Amniotic stem cell (primary cell): ENCODE results near the gene HEXD.
"Not testable (repeated sequence)": the region's sequence is repeated elsewhere in the genome, so short reads cannot be mapped to it uniquely, and the experiment has no call there.

Source experiments
- DNase-seq: peaks from one replicate; lab custom pipeline; 2025; lab: John Stamatoyannopoulos, UW

The HEXD gene

DNA sequence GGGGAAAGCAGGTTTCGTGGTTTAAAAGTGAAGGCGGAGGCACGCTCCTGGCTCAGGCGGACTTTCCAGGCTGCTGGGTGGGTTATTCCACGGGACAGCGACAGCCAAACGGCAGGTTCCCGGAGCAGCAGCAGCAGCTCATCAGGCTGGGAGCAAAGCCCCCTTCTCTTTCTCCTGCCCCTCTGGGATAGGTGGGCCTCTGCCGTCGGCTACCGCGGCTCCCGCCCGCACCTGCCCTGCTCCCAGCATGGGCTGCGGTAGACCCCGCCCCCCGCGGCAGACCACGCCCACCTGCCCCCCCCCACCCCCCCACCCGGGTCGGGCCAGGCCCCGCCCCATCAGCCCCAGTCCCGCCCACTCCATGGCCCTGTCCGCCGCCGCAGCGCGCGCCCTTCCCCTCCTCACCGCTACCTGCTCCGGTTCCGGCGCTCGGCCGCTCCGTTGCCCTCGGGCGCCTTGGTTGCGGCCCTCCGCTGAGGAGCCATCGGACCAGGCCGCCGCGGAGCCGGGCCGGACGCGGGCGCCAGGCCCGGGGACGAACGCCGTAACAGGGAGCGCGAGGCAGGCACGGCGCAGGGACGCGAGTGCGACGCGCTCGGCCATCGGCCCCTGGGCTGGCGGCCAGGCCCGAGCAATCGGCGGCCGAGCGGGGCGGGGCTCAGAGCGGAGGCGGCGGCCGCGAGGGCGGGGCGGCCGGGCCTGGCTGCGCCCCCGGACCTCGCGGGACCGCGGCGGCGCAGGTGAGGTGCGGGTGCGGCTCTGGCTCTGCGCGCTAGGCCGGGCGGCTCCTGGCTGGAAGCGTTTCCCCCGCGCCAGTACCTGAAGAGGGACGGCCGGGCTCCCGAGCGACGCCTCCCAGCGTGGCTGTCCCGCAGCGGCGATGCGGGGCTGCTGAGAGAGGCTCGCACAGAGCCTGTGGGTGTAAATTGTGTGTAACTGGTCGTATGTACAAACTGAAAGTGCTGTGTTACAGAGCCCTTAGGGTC lies at the start of gene HEXD, which contains the start of gene OGFOD3:
Gene HEXD (plus strand): TSS at position 347 of the 986 bp plus-strand sequence. CDS start 1,453 bp downstream, outside the sequence.
Gene OGFOD3 (minus strand): TSS at position 586 of the 986 bp plus-strand sequence. CDS start 101 bp downstream, at position 485.
- DNase-seq, result peak; percentile 63

DNA sequence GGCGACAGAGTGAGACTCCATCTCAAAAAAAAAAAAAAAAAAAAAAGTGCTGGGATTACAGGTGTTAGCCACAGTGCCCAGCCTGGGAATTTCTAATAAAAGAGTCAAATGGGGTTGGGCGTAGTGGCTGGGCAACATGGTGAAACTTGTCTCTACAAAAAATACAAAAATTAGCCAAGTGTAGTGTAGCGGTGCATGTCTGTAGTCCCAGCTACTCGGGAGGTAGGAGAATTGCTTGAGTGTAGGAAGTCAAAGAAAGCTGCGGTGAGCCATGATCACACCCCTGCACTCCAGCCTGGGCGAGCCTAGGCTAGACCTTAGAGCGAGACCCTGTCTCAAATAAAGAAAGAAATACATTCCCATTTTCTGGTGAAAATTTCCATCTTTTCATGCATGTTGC lies 48.9 kb upstream of the HEXD start:
- no peak for DNase-seq

DNA sequence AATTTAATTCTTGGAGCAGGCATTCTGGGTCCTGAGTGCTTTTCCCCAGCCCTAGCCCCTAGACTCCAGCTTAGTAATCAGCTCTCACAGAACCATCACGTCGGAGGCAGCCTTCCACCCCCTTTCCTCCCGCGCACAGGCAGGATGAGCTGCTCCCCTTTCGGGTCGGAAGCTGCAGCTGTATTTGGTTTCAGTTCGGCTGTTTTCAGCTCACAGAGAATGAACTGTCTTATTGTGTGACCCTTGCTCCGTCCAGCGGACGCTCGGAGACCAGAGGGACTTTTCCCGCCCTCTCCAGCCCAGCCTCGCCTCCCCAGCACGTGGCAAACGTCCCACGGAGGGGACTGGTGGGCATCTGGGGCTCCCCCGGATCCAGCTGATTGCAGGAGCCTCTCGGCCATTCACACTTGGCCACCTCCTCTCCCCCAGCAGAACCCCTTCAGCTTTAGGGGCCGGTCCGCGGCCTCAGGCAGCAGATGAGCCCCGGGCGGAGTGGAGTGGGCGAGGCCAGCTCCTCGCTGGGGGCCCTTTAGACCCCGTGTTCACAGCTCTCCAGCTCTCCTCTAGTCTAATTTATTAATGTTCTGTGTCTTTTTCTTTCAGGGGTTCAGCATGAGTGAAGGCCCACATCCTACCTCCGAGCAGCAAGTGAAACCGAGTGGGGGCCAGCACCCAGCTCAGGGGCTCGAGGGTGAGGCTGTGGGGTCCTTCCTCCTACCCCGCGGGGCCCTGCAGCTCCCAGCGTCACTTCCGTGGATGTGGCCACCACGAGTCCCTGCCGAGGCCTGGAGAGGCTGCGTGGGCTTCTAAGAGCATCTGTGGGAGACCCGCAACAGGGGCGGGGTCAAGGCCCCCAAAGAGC lies 47.4 kb upstream of the HEXD start:
- no peak for DNase-seq

DNA sequence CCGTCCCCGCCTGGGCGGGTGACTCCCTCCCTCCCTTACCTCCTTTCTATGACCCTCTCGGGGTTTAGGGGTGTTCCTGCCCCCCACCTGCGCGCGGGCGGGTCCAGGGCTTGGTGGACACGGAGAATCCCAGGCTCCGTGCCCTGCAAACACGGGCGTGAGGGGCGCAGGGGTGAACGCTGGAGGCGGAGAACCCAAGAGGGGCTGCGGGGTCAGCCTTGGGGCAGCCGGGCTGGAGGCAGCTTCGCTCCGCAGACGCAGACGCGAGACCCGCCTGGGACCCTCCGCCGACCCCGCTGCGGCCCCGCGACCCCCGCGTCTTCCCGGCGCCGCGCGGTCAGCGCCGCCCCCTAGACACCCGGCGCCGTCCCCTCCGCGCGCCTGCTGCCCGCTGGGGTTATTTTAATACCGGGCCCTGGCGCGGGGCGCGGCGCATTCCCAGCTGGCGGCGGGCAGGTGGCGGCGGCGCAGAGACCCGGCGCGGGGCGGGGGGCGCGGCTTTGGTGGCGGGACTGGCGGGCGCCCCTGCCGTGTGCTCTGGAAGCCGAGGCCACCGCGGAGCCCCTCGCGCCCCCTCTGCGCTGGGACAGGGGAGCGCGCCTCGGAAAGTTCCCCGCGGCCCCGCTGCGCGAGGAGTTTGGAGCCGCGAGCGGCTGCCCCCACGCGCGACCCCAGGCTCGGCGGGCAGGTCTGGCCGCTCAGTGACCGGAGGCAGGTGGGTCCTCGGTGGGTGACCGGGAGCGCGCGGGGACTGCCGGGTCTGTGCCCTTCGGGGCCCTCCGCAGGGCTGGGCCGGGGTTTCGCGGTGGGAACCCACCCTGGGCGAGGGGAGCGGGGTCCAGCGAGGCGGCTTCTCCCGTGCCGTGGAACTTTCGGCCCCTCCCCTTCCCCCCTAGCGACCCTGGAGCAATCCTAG lies 46.6 kb upstream of the HEXD start, which contains the start of gene UTS2R:
Gene UTS2R (plus strand): TSS at position 433 of the 916 bp plus-strand sequence. CDS start 2,560 bp downstream, outside the sequence.
- no peak for DNase-seq

DNA sequence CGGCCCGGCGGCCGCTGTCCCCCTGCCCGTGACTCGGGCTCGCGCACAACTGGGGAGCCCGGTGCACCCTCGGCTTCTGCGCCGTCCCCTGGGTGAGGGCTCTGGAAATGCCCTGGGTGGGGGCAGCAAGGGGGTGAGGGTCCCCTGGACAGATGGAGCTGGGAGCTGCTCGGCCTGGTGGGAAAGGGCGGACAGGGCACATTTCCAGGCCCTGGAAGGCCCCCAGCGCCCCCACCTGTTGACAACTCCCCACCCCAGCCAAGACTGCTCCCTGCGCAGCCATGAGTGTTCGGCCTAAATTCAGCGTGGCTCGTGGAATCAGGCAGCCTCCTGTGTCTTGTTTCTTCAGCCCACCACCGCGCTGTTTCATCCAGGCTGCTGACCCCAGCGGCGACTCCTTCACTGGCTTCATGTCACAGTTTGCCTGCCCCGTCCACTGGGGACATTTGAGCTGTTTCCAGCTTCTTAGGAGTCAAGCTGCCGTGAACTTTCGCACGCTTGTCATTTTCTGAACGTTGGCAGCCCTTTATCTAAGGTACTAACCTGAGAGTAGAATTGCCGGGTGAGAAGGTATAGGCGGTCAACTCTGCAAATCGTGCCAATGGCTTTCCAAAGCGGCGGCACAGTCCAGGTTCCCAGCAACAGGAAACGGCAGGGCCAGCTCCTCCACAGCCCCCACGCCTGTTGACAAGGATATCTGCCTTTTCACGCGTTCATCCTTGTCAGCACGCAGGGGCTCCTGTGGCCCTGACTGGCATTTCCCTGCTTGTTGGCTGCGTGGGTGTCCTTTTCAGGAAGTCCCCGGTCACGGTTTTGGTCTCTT lies 45.7 kb upstream of the HEXD start:
- no peak for DNase-seq

DNA sequence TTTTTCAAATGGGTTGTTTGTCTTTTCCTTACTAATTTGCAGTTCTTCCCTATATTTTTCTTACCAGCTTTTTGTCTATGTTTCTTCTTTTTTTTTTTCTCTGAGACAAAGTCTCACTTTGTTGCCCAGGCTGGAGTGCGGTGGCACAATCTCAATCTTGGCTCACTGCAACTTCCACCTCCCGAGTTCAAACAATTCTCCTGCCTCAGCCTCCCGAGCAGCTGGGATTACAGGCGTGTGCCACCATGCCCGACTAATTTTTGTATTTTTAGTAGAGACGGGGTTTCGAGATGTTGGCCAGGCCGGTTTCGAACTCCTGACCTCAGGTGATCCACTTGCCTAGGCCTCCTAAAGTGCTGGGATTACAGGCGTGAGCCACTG lies 45.1 kb upstream of the HEXD start:
- DNase-seq, result not testable (repeated sequence)

DNA sequence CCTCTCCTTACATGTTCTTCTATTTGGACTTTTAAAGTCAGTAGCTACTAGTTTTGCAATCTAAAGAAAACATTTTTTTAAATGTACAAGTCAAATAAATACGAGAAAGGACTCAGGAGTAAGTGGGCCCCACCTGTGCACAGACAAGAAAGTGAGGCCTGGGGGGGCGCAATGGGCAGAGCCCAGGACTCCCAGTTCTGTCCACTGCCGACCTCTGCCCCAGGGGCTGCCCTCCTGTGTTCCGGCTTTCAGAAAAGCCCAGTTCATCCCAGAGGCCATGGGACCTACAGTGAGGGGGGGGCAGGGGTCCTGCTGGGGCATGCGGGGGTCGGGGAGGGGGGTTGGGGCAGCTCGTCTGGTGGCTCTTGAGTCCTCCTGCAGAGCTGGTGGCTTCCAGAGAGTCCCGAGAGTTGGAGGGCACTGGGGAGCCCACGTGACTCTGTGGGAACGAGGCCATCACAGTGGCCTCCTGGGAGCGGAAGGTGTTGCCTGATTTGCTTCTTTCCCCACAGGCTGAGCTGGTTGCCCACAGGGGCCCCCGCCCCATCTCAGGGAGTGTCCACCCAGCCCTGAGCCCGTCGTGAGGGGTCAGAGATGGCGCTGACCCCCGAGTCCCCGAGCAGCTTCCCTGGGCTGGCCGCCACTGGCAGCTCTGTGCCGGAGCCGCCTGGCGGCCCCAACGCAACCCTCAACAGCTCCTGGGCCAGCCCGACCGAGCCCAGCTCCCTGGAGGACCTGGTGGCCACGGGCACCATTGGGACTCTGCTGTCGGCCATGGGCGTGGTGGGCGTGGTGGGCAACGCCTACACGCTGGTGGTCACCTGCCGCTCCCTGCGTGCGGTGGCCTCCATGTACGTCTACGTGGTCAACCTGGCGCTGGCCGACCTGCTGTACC lies 44.2 kb upstream of the HEXD start:
- no peak for DNase-seq

DNA sequence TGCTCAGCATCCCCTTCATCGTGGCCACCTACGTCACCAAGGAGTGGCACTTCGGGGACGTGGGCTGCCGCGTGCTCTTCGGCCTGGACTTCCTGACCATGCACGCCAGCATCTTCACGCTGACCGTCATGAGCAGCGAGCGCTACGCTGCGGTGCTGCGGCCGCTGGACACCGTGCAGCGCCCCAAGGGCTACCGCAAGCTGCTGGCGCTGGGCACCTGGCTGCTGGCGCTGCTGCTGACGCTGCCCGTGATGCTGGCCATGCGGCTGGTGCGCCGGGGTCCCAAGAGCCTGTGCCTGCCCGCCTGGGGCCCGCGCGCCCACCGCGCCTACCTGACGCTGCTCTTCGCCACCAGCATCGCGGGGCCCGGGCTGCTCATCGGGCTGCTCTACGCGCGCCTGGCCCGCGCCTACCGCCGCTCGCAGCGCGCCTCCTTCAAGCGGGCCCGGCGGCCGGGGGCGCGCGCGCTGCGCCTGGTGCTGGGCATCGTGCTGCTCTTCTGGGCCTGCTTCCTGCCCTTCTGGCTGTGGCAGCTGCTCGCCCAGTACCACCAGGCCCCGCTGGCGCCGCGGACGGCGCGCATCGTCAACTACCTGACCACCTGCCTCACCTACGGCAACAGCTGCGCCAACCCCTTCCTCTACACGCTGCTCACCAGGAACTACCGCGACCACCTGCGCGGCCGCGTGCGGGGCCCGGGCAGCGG lies 43.4 kb upstream of the HEXD start:
- DNase-seq, result no peak

DNA sequence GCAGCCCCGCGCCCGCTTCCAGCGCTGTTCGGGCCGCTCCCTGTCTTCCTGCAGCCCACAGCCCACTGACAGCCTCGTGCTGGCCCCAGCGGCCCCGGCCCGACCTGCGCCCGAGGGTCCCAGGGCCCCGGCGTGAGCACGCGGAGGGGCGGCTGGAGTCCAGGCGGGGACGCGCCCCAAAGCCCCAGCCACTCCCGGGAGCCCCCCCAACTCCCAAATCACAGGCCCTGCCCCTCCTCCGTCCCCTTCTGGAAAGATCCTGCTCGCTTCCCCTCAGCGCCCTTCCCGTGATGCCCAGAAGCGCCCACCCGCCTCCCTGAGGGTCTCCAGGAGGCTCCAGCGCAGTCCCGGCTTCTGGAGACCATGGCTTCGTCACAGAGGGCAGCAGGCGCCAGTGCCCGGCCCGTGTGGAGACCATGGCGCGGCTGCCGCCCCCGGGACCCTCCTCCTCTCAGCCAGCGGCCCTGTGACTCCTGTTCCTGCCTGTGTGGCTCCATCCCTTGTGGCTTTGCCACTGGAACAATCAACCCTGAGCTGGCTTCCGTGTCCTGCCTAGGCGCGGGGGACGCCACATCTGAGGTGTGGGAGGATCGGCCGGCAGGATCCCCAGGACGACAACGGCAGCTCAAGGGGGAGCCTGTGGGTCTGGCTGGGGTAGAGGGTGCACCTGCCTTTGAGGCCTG lies 42.6 kb upstream of the HEXD start:
- DNase-seq, result no peak

DNA sequence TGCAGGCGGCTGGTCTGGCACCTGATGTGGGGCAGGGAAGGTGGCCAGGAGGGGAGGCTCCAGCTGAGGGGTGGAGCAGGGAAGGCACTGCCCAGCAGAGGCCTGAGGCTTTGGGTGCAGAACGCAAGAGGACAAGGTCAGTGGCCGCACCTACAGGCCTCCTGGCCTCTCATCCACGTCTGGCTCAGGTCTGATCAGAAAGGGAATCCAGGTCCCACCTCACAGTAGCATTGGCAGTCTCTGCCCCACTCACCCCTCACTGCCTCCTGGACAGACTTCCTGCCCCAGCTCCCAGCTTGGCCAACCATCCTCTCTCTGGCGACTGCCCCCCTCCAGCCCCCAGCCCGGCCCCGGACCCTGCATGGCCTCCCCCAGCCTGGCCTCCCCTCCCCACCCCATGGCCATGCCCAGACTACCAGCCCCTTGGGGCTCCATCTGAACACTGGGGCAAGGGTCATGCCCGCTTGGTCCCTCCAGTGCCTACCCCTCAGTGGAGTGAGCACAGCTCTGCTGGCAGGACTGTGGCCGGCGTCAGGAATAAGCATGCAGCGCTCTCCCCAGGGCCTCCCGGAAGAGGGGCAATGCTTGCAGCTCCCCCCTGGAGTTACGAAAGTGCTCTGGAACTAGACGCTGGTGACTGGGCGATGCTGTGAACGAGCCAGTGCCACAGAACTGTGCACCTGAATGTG lies 42.0 kb upstream of the HEXD start:
- no peak for DNase-seq

DNA sequence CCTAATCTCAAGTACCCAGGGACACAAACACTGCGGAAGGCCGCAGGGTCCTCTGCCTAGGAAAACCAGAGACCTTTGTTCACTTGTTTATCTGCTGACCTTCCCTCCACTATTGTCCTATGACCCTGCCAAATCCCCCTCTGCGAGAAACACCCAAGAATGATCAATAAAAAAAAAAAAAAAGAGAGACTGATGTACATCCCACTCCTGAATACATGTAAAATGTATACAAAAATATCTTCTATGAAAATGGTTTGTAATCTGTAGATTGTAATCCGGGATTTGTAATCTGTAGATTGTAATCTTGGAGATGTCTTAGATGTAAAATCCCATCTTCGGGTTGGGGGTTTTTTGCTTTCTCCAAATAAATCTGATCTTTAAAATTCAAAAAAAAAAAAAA lies 40.9 kb upstream of the HEXD start:
- not testable (repeated sequence) for DNase-seq

DNA sequence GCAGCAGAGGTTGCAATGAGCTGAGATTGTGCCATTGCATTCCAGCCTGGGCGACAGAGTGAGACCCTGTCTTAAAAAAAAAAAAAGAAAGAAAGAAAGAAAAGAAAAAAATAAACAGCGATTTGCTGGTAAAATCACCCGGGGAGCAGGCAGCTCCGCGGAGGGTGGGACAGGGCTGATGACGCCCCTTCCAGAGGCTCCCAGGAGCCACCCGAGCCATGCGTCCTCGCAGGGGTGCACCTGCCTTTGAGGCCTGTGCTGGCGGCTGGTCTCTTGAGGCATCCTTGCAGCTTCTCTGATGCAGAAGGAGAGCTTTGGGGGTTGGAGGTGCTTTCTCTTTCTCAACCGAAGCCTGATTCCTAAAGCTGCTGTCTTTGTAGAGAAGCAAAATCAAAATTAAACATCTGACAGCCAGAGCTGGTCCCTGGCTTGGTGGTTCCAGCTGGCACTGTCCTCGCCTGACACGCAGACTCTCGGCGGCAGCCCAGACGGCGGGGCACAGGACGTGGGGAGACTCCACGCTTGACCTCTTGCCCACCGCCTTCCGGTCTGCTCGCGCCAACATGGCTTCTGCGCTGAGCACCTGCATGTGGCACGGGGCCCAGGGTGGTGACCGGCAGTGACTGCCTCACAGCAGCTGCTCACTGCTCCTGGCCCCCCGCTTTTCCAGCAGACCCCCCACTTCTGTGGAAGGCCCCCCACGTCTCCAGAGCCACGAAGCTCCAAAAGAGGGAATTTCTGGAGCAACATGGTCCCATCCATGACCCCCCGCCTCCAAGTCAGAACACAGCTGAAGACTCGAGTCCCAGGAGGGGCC lies 40.0 kb upstream of the HEXD start:
- DNase-seq, result no peak

DNA sequence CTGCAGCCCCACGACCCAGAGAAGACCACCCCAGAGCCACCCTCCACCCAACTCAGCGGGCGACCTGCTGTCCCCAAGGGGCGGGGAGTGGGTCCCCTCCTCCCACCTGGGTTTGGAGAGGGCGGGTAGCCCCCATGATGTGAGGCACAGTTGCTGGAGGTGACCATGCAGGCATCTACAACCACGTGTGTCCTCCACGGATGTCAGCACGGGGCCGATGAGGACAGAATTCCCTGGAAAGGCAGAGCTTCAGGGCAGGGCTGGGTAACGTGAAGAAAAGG lies 39.5 kb upstream of the HEXD start:
- no peak for DNase-seq

DNA sequence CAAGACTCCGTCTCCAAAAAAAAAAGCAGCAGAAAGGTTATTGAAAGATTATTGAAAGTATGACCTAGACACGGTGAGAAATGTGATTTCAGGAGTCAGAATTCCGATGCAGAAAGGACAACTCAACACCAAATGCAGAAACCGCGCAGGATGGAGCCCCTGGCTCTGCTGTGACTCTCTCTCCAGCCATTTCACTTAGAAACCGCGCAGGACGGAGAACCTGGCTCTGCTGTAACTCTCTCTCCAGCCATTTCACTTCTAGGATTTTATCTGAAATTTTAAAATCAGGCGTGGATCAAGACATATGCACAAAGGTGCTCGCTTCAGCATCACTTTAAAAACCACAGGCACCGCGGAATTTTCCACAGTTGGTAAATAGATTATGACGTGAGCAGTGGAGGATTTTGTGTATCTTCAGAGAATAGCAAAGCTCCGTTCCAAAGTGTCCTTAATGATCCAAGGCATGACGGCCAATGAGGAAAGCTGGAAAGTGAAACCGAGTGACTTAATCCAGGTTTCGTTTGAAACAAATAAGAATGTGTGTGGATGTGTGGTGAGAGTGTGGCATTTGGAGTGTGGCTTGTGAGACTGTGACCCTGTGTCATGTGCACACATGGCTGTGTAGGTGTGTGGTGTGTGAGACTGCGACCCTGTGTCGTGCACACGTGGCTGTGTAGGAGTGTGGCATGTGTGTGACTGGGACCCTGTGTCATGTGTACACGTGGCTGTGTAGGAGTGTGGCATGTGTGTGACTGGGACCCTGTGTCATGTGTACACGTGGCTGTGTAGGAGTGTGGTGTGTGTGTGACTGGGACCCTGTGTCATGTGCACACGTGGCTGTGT lies 37.1 kb upstream of the HEXD start:
- no peak for DNase-seq

DNA sequence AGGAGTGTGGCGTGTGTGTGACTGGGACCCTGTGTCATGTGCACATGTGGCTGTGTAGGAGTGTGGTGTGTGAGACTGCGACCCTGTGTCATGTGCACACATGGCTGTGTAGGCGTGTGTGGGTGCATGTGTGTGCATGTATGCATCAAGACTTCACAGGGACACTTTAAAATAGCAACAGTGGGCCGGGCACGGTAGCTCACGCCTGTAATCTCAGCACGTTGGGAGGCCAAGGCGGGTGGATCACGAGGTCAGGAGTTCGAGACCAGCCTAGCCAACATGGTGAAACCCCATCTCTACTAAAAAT lies 36.5 kb upstream of the HEXD start:
- not testable (repeated sequence) for DNase-seq

DNA sequence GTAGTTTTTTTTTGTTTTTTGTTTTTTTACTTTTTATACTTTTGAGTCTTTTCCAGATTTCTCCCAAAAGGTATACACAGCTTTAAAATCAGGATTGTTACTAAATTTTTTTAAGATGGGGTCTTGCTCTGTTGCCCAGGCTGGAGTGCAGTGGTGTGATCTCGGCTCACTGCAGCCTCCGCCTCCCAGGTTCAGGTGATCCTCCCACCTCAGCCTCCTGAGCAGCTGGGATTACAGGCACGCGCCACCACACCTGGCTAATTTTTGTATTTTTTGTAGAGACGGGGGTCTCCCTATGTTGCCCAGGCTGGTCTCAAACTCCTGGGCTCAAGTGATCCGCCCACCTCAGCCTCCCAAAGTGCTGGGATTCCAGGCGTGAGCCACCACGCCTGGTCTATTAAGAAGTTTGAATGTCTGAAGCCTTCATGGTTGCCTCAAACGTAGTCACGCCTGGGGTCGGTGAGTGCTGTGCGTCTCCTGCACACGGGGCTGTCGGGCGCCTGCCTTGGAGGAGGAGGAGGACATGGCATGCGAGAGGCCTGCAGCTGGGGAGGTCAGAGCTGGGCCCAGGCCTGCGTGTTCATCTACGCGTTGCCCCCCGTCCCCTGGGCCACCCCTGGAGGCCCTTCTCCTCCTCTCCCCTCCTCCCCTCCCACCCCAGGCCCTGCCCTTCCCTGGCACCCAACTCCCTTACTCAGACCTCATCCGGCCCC lies 35.8 kb upstream of the HEXD start:
- not testable (repeated sequence) for DNase-seq
